22Rv1 (cell line): Measurements from ENCODE around the gene PNN.

ENCODE experiments used
- ZFX ChIP-seq: fragments of 450-650 bp; IDR thresholded peaks from 2 replicates; pipeline ENCODE4 v1.6.1; 2017; ENCODE audit warnings: antibody characterized with exemption, borderline replicate concordance
- TF ChIP-seq, protein P1 (sequence below): fragments of 450-650 bp; IDR thresholded peaks from 2 replicates; pipeline ENCODE4 v1.5.1; 2017; ENCODE audit warnings: mild to moderate bottlenecking

DNA sequence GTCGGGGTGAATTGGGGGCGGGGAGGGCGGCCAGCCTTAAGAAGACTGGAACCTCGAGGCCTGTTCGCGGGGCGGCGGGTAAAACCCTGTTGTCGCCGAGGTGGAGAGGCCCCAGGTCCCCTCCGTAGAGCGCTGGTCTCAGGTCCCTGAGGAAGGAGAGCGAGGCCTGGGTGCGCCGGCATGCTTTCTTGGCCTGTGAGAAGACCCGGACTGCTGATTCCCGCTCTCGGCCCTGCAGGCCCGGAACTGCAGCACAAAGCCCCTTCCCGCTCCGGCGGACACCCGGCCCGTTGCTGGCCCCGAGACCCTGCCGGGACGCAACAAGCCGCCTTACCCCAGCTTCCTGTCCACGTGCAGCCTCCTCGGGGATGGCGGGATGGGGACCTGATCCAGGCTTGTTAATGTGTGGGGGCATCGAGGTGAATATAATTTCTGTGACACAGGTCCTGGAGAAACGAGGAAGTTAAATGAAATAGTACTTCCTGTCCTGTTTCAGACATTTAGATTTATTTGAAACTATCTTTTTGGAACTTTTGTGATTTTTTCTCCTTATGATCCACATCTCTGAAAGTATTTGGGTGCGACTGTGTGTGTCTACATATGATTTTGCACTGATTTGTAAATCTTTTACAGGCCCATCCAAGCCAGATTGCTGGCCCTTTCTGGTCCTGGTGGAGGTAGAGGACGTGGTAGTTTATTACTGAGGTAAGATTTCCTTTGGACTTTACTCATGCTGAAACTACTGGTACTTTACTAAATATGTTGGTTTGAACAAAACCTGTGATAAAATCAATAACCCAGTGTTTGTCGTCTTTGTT is 600 bp downstream of the PNN start:
- TF ChIP-seq, protein P1, sequence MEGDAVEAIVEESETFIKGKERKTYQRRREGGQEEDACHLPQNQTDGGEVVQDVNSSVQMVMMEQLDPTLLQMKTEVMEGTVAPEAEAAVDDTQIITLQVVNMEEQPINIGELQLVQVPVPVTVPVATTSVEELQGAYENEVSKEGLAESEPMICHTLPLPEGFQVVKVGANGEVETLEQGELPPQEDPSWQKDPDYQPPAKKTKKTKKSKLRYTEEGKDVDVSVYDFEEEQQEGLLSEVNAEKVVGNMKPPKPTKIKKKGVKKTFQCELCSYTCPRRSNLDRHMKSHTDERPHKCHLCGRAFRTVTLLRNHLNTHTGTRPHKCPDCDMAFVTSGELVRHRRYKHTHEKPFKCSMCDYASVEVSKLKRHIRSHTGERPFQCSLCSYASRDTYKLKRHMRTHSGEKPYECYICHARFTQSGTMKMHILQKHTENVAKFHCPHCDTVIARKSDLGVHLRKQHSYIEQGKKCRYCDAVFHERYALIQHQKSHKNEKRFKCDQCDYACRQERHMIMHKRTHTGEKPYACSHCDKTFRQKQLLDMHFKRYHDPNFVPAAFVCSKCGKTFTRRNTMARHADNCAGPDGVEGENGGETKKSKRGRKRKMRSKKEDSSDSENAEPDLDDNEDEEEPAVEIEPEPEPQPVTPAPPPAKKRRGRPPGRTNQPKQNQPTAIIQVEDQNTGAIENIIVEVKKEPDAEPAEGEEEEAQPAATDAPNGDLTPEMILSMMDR = no peak
- no peak for TF ChIP-seq ZFX
